Endothelial cell of umbilical vein (primary cell): ENCODE results near the gene ZNF614.

Source experiments
- CTCF ChIP-seq, 2 donors: IDR thresholded peaks; 1 replicate in 1 of 2; 2 replicates in 1 of 2; pipeline ENCODE4 v1.5.1; 2011; ENCODE audit warnings: low read length in 2 of 2, mild to moderate bottlenecking in 2 of 2, moderate library complexity in 2 of 2, control low read depth in 1 of 2, inconsistent platforms in 1 of 2, low read depth in 1 of 2; ENCODE audit not compliant: insufficient read depth in 1 of 2; ENCODE audit errors: extremely low read depth in 1 of 2
- EZH2 ChIP-seq: IDR thresholded peaks from 2 replicates; pipeline ENCODE4 v1.6.1; 2012; ENCODE audit warnings: borderline replicate concordance, low read depth, mild to moderate bottlenecking, moderate library complexity, low read length, inconsistent platforms; ENCODE audit not compliant: severe bottlenecking
- FOS ChIP-seq: IDR thresholded peaks from 2 replicates; pipeline ENCODE4 v1.6.1; 2011; ENCODE audit warnings: mild to moderate bottlenecking, low read length, moderate library complexity, borderline replicate concordance; ENCODE audit not compliant: insufficient read depth
- GATA2 ChIP-seq: IDR thresholded peaks from 2 replicates; pipeline ENCODE4 v1.7.0; 2011; ENCODE audit warnings: low read depth, mild to moderate bottlenecking, moderate library complexity, mixed read lengths, low read length; ENCODE audit not compliant: insufficient read length, insufficient read depth
- JUN ChIP-seq: IDR thresholded peaks from 2 replicates; pipeline ENCODE4 v1.6.1; 2011; ENCODE audit warnings: borderline replicate concordance, low read depth; ENCODE audit not compliant: insufficient read length, insufficient read depth
- MAX ChIP-seq: IDR thresholded peaks from 2 replicates; pipeline ENCODE4 v1.6.1; 2011; ENCODE audit not compliant: insufficient read depth, insufficient read length
- MYC ChIP-seq: IDR thresholded peaks from one replicate; pipeline ENCODE4 v1.6.1; 2011; ENCODE audit warnings: mild to moderate bottlenecking, low read depth, low read length
- POLR2A ChIP-seq: IDR thresholded peaks from 2 replicates; pipeline ENCODE4 v1.6.1; 2012; ENCODE audit warnings: low read depth, mild to moderate bottlenecking, control low read depth, low read length
- POLR2AphosphoS5 ChIP-seq: IDR thresholded peaks from 2 replicates; pipeline ENCODE4 v1.6.1; 2012; ENCODE audit warnings: low read depth, mild to moderate bottlenecking, control low read depth, low read length, moderate library complexity; ENCODE audit not compliant: insufficient read depth

- TF ChIP-seq CTCF (IDR thresholded peaks at IDR 0.05; ENCODE audit: extremely low read depth in 1 of 2, insufficient read depth in 1 of 2, low read depth in 1 of 2, low read length in 2 of 2) (no peak), MAX (no peak), POLR2AphosphoS5 (no peak), FOS (no peak), MYC (no peak), POLR2A (no peak), GATA2 (no peak), EZH2 (no peak), JUN (no peak)
Measured at GRCh38 chr19:51976852-51977251, 51.3 kb downstream of the ZNF614 start.
